HS-5 (cell line): ENCODE measurements around the gene TJP3.

Experiments used
- DNase-seq: peaks from one replicate; pipeline ENCODE4 v3.0.0-alpha.2; 2012; ENCODE audit warnings: low read depth

The TJP3 gene

DNA sequence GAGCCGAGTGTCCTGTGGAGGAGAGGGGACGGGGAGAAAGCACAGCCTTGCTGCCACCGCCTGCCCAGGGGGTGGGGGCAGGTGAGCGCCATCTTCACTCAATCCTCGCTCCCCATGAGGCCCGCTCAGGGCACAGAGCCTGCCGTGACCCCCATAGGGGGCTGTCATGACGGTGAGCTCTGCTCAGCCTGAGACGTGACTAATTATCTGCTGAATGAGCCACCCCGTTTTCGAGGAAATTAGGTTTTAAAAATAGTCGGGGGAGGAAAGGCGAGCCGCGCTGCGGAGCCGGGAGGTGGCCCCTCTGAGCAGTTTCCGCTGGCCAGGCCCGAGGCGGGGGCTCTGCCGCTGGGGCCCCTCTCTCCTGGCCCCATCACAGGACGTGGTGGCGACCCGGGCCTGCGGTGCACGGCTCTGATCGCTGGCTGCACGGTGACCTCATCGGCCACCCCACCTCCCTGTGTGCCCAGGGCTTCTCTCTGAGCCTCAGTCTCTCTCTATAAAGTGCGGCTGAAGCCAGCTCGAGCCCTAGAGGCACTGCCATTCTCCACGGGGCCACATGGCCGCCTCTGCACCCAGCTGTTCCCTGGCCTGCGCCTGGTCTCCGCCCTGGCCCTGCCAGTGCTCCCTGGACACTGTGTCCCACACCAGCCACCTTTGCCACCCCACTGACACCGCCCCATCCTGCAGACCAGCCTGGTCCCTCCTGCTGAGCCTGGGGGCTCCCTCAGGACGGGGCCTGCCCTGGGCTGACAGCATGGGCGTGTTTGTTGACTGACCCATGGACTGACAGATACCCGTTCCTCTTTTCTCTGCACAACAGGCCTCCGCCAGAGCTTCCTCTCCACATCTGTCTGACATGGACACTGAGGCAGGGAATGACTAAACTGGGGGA is 36.3 kb upstream of the TJP3 start:
- DNase-seq = no peak

DNA sequence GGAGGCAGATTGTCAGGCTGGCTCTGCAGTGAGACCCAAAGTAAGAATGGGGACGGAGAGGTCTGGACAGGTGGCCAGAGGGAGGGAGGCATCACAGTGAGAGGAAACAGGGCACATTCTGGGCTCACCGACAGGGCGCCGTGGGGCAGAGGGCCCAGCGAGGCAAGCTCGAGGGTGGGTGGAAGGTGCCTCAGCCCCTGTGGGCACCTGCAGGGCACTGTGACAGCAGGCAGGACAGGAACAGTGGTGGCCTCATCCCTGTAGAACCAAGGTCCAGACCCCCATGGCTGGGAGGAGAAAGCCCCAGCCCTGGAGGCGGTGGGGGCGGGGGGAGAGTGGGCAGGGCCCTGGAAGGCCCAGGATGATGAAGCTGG is 35.6 kb upstream of the TJP3 start:
- DNase-seq = no peak

DNA sequence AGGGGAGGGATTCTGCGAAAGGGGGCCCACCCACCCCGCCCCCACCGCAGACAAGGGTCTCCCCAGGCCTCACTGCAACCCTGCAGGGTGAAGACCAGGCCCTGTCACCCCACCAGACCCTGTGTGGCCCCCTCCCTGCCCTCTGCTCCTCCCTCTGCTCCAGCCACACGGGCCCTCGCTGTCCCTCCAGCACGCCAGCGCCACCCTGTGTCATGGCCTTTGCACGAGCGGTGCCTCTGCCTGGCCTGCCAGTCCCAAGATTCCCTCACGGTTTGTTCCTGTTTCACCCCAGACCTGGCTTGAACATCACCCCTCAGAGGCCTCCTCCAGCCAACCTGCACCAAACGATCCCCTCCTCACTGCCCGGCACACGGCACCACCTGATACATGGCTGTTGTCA is 35.2 kb upstream of the TJP3 start:
- DNase-seq = no peak

DNA sequence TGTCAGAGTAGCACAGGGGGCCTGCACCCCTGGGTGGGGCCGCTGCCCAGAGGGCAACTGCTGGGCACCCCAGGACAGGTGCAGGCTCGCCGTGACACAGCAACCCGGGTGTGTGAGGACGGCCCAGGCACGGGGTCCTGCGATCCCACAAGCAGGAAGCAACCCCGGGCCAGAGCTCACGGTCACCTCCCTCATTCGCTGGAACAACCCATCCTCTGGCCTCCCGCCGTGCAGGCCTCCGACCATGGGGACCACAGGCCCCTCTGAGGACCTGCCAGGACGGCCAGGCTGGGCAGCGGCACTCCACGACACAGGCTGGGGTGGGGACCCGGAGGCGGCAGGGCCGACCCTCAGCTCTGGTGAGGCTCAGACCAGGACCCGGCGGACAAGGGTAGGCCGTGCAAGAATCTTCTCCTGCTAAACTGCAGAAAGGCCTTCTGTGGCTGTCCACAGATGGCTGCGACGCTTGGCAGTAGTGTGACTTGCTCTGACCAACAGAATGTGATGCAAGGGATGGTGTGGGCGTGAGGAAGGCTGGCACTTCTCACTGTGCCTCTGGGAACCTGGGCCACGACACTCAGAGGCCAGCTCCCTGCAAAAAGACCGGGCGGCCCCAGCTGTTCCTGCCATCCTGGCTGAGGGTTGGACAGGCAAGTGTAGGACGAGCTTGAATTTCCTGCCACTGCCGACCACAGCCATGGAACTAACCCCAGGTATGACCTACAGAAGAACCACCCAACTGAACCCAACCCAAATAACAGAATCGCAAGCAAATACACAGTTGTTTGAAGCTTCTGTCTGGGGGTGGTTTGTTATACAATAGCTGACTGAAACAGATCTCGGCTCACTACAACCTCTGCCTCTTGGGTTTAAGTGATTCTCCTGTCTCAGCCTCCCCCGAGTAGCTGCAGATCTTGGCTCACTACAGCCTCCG is 34.4 kb upstream of the TJP3 start:
- DNase-seq = no peak

DNA sequence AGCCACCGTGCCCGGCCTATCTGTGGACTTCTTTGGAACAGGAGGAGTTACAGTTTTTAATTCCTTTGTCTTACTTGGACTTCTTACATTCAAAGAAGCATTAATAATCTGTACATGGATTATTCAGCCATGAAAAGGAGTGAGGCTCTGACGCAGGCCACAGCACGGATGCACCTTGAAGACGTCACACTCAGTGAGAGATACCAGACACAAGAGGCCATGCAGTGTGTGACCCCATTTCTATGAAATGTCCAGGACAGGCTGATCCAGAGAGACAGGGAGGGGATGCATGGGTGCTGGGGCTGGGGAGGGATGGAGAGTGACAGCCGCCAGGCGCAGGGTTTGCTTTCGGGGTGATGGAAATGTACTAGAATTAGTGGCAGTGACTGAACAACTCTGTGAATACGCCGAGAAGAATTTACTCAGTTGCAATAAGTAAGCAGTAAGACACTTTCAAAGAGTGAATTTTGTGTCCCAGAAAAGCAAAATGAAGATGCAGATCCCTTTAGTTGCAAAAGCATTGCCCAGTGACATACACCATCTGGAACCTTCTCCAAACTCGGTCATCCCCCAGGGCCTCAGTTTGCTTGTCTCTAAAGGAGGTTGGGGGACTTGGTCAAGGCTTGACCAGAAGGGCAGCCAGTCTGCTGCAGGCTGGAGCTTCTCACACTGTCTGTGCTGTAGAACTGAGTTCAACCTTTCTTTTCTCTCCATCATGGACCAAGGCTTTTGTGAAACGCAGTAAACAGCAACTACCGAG is 33.2 kb upstream of the TJP3 start:
- DNase-seq = no peak

DNA sequence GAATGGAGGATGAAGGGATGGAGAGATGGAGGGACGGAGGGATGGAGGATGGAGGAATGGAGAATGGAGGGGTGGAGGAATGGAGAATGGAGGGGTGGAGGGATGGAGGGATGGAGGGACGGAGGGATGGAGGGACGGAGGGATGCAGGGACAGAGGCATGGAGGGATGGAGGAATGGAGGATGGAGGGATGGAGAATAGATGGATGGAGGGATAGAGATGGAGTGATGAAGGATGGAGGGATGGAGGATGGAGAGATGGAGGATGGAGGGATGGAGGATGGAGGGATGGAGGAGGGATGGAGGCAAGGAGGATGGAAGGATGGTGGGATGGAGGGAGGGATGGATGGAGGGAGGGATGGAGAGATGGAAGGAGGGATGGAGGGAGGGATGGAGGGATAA is 30.0 kb upstream of the TJP3 start:
- DNase-seq = no peak

DNA sequence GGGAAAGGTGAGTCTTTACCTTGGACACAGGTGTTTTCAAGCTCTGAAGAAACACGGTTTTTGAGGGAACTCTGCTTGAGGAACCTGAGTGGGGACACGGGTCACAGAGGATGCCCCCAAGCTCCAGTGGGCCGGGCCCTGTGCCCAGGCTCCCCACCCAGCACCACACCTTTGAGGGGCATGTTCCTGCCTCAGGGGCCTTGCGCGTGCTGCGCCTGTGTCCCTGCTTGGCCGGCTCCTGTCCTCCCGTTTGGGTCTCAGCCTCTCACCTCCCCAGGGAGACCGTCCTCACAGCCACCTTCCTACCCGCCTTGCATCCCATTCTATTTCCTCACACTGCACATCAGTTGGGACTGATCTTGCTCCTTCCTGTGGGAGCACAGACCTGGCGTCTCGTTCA is 29.0 kb upstream of the TJP3 start:
- DNase-seq = no peak

DNA sequence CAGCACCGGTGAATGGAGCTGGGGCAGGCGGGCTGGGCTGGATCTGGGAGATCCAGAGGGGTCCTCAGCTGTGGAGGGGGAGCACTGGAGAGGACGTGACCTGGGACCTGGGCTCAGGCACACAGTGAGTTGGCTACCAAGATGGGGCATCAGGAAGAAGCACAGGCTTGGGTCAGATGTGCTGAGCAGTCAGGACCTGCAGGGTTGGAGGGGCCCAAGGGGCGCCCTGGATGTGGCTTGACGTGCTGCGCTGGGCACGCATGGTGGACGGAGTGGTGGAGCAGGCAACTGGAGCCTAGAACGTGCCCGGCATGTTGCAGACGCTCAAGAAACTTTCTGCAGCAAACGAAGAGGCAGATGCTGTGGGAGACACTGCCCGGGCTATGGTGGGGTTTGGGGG is 28.6 kb upstream of the TJP3 start:
- DNase-seq = no peak

DNA sequence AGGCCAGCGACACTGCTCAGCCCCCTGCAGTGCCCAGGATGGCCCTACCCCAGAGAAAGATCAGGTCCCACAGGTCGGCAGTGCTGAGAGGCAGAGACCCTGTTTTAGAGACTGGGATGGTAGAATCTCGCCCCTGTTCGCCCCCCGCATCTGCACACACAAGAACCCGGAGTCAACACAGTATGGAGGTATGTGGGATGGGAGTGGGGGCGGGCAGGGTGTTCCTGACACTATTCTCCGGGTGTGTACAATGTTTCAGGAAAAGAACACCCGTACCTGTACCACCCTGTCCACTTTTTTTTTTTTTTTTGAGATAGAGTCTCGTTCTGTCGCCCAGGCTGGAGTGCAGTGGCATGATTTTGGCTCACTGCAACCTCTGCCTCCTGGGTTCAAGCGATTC is 27.2 kb upstream of the TJP3 start:
- no peak for DNase-seq

DNA sequence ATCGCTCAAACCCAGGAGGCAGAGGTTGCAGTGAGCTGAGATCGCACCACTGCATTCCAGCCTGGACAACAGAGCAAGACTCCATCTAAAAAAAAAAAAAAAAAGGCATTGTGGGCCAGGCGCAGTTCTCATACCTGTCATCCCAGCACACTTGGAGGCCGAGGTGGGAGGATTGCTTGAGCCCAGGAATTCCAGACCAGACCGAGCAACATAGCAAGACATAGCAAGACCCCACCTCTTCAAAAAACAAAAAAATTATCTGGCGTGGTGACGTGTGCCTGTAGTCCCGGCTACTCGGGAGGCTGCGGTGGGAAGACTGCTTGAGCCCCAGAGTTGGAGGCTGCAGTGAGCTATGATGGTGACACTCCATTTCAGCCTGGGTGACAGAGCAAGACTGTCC is 25.9 kb upstream of the TJP3 start:
- DNase-seq = no peak

DNA sequence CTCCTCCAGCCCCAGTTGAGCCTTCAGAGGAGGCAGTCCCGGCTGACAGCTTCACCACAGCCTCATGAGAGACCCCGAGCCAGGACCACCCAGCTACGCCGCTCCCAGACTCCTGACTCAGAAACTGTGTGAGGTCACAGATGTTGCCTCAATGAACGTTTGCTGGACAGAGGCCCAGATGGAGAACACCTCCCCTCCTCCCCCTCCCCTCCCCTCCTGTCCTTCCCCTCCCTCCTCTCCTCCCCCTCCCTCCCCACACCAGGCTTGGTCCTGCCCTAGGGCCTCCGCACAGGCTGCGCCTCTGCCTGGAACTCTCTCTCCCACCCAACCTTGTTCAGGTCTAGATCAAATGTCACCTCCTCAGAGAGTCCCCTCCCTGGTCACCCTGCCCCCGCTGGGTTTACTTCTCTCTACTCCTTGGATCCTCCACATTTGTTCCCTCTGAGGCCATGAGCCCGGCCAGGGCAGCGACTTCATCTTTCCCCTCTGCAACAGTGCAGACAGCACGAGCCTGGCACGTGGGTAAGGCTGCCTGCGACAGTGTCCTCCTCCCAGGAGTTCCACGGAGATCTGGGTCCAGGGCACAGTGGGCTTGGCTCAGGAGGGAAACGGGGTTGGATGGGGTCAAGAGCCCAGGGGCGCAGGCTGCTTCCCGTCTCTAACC is 25.3 kb upstream of the TJP3 start:
- DNase-seq = no peak

DNA sequence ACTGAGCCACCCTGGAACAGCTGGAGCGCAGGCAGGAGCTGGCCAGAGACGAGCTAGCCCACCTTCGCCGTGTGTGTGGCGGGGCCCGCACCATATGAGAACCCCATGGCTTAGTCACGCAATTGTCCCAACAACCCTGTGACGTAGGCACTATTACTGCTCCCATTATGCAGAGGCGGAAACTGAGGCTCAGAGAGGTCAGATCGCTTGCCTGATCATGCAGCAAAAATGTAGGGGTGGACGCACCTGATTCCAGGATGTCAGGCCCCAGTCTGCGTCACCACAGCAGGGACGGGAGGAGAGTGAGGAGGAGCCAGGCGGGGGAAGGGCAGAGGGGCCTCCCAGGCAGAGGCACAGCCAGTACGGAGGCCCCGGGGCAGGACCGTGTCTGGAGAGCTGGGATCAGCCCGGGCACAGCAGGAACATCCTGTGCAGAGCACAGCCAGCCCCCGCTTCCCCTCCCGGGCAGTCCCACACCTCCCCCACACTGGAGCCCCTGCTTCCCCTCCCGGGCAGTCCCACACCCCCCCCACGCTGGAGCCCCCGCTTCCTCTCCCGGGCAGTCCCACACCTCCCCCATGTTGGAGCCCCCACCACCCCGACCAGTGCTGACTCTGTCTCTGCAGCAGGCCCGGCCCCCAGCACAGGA is 24.7 kb upstream of the TJP3 start:
- no peak for DNase-seq

DNA sequence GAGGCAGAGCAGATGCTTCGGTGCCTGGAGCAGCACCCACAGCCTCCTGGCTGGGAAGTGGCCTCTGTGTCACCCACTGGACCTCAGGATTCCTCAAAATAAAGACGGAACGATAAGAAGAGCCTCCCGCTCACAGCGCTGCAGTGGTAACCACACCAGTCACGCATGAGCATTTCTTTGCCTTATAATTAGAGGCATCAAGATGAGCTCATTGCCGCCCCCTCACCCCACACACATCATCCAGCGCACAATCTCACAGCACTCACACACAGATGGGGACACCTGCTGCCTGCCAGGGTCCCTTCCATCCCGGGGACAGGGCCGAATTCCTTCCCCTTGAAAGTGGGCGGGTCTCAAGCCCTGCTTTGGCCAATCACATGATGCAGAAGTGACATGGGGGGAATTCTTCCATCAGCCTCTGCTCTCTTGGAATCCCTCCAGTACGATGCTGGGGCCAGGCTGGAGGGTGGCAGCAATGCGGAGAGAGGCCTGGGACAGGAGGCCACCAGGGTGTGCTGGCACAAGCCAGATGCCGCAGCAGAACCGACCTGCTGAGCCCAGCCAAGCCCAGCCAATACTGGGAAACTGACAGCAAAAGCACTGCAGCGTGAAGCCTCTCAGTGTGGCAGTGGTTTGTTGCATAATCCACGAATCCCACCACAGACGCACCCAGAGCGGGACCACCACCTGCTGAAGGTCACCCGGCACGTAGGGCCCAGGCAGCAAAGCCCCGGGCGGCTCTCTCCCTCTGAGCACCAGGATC is 23.9 kb upstream of the TJP3 start:
- DNase-seq = no peak

DNA sequence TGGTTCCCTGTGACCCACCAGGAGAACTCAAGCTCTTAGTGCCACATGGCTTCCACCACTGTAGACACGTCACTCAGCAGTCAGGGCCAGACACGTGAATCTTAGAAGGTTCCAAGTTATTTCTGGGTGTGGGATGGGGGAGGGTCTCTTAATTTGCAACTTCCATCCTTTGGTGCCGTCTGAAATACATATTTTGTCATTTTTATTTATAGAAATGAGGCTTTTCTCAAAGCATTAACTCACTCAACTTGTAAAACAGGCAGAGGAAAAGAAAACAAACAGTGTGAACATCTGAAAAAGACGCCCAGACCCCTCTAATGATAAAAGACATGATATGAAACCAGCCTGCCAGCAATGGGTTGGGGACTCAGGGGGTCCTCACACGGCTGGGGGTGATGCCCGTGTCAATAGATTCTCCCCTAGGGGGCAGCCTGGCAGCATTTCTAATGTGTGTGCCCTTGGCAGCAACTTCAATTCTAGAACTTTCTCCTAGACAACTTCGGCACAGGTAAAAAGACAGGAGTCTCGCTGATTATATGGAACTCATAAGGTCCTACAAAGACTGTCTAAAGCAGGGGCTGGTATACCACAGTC is 23.3 kb upstream of the TJP3 start:
- DNase-seq = no peak

DNA sequence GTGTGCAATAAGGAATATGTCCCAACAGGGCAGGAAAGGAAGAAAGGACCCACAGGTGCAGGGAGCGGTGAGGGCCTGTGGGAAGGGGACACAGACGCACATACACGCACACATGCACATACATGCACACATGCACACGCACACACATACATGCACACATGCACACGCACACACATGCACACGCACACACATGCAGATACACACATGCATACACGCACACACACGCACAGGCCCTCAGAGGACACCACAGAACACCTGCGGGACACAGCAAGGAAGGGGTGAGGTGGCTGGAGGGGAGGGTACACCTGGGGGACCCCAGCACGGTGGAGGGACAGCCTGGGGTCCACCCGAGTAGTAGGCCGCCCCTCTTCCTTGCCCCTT is 20.8 kb upstream of the TJP3 start:
- no peak for DNase-seq

DNA sequence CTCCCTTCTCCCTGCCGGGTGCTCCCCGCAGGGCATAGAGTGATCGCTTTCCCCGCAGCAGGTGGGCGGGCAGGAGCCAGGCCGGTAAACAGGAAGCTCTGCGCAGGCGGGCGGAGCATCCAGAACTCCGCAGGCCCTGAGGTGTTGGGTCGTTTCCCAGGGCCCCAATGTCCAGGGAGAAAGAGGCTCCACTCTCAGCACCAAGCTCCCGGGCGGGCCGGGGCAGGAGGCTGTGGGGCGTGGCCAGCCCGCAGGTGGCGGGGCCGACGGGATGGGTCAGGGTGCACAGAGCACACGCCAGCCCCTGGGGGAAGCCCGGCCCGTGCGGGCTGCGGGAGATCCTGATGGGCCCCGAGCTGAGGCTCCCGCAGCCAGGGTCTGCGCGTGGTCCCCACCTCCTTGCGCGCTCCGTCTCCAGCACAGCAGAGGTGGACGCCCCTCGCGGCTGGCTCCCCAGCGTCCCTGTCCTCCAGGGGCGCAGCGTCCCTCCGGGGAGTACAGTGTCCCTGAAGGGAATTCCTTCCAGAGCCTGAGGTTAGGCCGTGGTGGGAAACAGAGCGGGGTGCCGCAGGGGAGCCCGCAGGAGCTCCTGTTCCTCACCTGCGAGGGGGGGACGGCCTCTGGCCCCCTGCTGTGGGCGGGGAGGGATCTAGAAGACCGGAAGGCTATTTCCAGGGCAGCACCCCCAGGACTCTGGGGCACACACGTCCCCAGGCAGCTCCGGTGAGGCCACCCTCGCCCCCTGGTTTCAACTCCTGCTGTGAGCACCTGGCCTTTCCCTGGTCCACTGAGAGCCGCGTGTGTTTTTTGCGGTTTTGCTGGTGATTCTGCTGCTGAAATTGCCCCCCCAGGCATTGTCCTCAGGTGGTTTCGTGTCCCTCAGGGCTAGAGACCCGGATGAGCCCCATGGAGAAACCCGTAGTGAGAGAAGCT is 20.1 kb upstream of the TJP3 start:
- DNase-seq = no peak

DNA sequence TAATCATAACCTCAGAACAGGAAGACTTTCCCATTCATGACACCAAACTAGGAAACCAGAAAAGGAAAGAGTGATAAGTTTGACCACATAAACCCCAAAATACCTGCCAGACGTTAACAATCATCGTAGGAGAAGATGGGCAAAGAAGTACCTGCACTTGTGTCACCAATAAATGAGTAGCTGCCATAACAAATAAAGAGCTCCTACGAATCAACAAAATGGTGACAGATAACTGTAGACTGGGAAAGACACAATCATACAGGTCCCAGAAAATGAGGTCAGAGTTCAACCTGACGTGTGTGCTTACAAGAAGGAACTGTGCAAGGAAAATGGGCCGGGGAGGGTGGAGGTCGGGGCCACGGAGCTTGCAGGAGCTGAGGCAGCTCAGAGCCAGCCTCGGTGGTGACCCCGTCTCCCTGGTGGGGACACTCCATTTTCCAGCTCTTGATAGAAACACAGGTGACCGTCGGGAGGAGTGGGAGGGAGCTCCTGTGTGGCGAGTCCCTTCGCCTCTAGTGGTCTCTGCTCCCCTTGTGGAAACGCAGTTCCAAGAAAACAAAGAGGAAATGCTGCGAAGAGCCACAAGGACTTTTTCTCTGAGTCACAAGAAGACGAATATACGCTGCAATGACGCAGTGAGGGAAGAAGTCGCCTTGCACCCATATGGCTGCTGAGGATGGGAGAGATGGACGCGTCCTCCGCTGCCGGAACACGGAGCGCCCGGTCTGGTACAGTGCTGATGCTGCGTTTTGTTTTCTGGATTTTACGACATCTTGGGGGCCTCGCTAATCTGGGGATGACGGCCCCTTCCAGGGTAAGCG is 17.4 kb upstream of the TJP3 start:
- DNase-seq = no peak

DNA sequence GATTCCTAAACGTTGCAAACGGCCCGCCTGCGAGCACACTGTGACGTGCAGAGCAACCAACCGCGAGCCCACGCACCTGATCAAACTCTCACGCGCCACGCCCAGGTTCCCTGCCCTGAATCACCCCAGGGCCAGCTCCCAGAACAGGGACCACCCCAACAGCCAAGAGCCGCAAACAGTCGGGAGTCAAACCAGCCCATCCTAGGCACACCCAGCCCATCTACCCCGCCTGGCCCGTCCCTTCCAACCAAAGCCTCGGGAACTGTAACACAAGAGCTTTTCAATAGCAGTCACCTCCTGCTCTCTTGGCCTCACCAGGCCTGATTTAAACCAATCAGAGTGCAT is 16.8 kb upstream of the TJP3 start:
- no peak for DNase-seq
